Activated T-helper 2 cell treated with anti-CD3 and anti-CD28 coated beads, Interferon-gamma antibody, Interleukin-2, Interleukin-4, amounts not matched to agents 10 μg/mL and 5 μg/mL and 100 μg/mL, durations not matched to agents 14 hours and 24 hours and 36 hours (primary cell): ENCODE results near the gene MPP3. TPM values are rescaled to one million over a fixed set of nuclear protein-coding genes. Genes with fewer than 3 reads are reported as not detected.

Source experiments
- DNase-seq: peaks from one replicate; pipeline ENCODE4 v3.0.0; 2021; ENCODE audit warnings: low spot score
- H3K27ac Mint-ChIP-seq: one replicate; pipeline ENCODE4 v1.8.0; 2021; ENCODE audit warnings: mixed read lengths
- H3K27me3 Mint-ChIP-seq: one replicate; pipeline ENCODE4 v1.8.0; 2021; ENCODE audit warnings: low read depth, mixed read lengths
- H3K36me3 Mint-ChIP-seq: one replicate; pipeline ENCODE4 v1.8.0; 2021; ENCODE audit warnings: low read depth, mixed read lengths
- H3K4me1 Mint-ChIP-seq: one replicate; pipeline ENCODE4 v1.8.0; 2021; ENCODE audit warnings: low read depth, mixed read lengths
- H3K4me3 Mint-ChIP-seq: one replicate; pipeline ENCODE4 v1.8.0; 2021; ENCODE audit warnings: low read depth, mild to moderate bottlenecking, moderate library complexity, mixed read lengths
- H3K9me3 Mint-ChIP-seq: one replicate; pipeline ENCODE4 v1.8.0; 2021; ENCODE audit warnings: mixed read lengths
- intact Hi-C: fragments of 100-400 bp; cut with micrococcal nuclease; formaldehyde crosslinking; loops from one replicate; pipeline ENCODE4 v1.15.1; 2023
- total RNA-seq: library from RNA; stranded (reverse); gene quantifications from 2 replicates; pipeline ENCODE4 v1.2.3, GENCODE V29; 2022

The MPP3 gene
- total RNA-seq, 1 donor from 2014 or later = 0.14 TPM

- no peak for DNase-seq
Observed at GRCh38 chr17:43780135-43780534, 52.8 kb downstream of the MPP3 start, which contains the start of gene CFAP97D1. Gene CFAP97D1, plus strand, starts transcription at chr17:43780435. Its CDS starts 28 bp downstream, at chr17:43780463.

DNA sequence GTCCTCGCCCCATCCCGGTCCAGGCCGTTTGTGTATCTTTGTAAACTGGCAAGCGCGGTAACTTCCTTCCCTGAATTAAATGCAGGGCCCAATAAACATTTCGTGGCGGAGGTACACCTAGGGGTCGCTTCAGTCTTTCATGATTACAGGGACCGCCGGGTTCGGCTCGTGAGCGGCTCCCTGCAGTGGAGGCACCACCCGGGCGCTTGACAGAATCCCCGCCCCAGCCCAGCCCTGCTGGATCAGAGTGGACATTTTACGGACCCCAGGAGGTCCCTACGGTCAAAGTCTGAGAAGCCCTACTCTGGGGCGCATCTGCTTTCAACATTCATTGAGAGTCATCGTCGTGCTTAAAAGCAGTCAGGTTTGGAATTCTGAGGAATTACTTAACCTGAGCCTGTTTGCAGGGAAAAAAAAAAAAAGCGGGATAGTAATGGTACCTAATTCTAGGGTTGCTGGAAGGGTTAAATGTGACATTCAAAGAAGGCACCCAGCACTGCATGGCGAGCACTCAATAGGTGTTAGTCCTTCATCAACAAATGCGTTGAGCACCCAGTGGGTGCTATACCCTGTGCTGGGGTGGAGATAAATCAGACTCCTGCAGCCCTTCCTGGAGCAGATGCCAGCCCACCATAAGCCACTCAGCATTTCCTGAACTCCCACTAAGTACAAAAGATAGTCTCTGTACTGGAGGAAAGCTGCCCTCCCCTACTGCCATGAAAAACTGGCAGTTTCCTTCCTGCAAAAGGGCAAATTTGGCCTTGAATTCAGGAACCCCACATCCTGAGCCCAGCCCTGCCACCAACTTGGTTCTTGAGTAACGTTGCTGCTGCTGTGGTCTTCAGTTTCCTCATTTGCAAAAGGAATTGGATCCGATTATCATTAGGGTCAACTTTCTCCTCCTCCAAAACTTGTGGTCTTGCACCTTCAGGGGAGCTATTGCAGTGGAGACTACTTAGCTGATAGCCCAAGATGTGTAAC lies 53.5 kb downstream of the MPP3 start:
- no peak for DNase-seq
- Mint-ChIP-seq H3K36me3 (peaks cover under 1% of the 10 kb centered on the region), H3K27me3 (peaks cover 45% of the 10 kb centered on the region), H3K4me1 (peaks cover 7% of the 10 kb centered on the region), H3K9me3 (no peaks in the 10 kb centered on the region), H3K27ac (no peak overlapping the region), H3K4me3 (peak overlapping the region; percentile 74)
- intact Hi-C loops = no loop called here

More at GRCh38 chr17:43780135-43780534, 52.8 kb downstream of the MPP3 start, which contains the start of gene CFAP97D1:
- no peaks in the 10 kb centered on the region for H3K36me3 Mint-ChIP-seq
- no peak within 1 kb of the TSS for H3K27ac Mint-ChIP-seq
- H3K4me1 Mint-ChIP-seq = peaks cover 7% of the 10 kb centered on the region
- H3K9me3 Mint-ChIP-seq = no peaks in the 10 kb centered on the region
- peaks cover 48% of the 10 kb centered on the region for H3K27me3 Mint-ChIP-seq
- H3K4me3 Mint-ChIP-seq = peak within 1 kb of the TSS; percentile 74
- intact Hi-C loops = no loop called here

DNA sequence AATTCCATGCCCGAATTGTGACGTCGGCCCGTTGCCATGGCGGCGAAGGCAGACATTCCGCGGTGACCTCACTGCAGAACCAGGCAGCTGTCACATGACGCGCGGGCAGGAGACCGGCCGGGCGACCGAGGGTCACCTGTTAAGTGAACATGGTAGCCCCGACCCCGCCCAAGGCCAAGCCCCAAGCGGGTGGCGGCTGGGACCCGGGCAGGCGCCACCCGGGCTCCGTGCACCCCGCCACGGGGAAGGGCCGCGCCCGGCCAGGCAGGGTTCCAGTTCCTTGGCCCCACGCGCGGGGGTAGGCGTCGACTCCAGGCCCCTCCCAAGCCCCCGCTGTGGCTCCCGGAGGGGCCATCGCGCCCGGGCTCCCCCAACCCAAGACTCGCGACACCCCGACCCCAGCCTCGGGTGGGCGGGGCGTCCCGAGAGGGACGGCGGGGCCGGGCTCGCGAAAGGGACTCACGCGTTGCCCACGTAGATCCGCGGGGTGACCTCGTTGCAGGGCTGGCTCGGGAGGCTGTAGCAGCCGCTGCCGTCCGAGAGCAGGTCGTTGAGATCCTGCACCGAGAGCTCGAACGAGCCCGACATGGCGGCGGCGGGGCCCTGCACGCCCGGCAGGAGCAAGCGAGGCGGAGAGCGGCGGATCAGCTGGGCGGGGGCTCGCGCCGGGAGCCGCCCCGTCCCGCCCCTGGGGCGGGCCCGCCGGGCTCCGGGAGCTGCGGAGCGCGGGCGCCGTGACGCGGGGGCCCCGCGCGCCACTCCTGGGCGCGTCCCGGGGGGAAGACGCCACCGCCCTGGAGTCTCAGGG lies 54.4 kb downstream of the MPP3 start, which contains the start of gene DUSP3:
TSS of gene DUSP3 (minus strand) at position 641 of the 808 bp plus-strand sequence. CDS start at position 588, 53 bp downstream.
- no peaks in the 10 kb centered on the region for H3K9me3 Mint-ChIP-seq
- DNase-seq = peak; percentile 71
- H3K4me1 Mint-ChIP-seq = peaks cover 7% of the 10 kb centered on the region
- H3K36me3 Mint-ChIP-seq = peaks cover 6% of the 10 kb centered on the region
- no peak within 1 kb of the TSS for H3K27ac Mint-ChIP-seq
- intact Hi-C loops = no loop called here
- H3K27me3 Mint-ChIP-seq = peaks cover 40% of the 10 kb centered on the region
- H3K4me3 Mint-ChIP-seq = peak within 1 kb of the TSS; percentile 83

- no peak overlapping the region for H3K27ac Mint-ChIP-seq
- no peak overlapping the region for H3K4me3 Mint-ChIP-seq
- H3K27me3 Mint-ChIP-seq = peaks cover 4% of the 10 kb centered on the region
- peaks cover 12% of the 10 kb centered on the region for H3K36me3 Mint-ChIP-seq
- no peaks in the 10 kb centered on the region for H3K9me3 Mint-ChIP-seq
- H3K4me1 Mint-ChIP-seq = peaks cover 11% of the 10 kb centered on the region
- DNase-seq = no peak
- intact Hi-C loops = no loop called here
Observed at GRCh38 chr17:43774304-43775250, 58.4 kb downstream of the MPP3 start.

- DNase-seq = no peak
- Mint-ChIP-seq H3K27me3 (no peaks in the 10 kb centered on the region), H3K36me3 (peaks cover 12% of the 10 kb centered on the region), H3K27ac (no peak overlapping the region), H3K4me3 (no peak overlapping the region), H3K4me1 (peaks cover 7% of the 10 kb centered on the region), H3K9me3 (no peaks in the 10 kb centered on the region)
- intact Hi-C loops = no loop called here
Observed at GRCh38 chr17:43772877-43773648, 59.9 kb downstream of the MPP3 start.

- H3K9me3 Mint-ChIP-seq = no peaks in the 10 kb centered on the region
- H3K27ac Mint-ChIP-seq = no peak overlapping the region
- H3K27me3 Mint-ChIP-seq = no peaks in the 10 kb centered on the region
- intact Hi-C loops = no loop called here
- peaks cover 6% of the 10 kb centered on the region for H3K4me1 Mint-ChIP-seq
- DNase-seq = no peak
- H3K36me3 Mint-ChIP-seq = peaks cover 12% of the 10 kb centered on the region
- no peak overlapping the region for H3K4me3 Mint-ChIP-seq
Observed at GRCh38 chr17:43771463-43771862, 61.5 kb downstream of the MPP3 start.

GRCh38 chr17:43770957-43771356 lies 62.0 kb downstream of the MPP3 start:
- Mint-ChIP-seq H3K4me1 (peaks cover 6% of the 10 kb centered on the region), H3K27ac (no peak overlapping the region), H3K4me3 (no peak overlapping the region), H3K27me3 (no peaks in the 10 kb centered on the region), H3K36me3 (peaks cover 12% of the 10 kb centered on the region), H3K9me3 (no peaks in the 10 kb centered on the region)
- intact Hi-C loops = no loop called here
- DNase-seq = no peak

DNA sequence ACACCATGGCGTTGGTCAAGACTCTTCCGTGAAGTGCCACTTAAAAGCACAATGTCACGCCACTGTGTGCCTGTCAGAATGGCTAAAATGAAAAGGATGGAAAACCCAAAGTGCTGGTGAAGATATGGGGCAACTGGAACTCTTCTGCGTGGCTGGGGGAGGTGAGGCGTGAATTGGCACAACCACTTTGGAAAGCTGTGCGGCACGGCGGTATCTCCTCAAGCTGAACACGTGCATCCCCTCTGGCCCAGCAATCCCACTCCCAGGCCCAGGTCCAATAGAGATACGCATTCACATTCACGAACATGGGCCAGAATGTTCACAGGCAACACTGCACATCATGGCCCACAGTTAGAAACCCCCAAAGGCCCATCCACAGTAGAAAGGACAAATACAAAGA lies 63.1 kb downstream of the MPP3 start:
- intact Hi-C loops = loop anchor here (10.0 kb wide), 1 partner anchor 195 kb away; no protein-coding TSS in a partner anchor
- H3K36me3 Mint-ChIP-seq = peaks cover 12% of the 10 kb centered on the region

DNA sequence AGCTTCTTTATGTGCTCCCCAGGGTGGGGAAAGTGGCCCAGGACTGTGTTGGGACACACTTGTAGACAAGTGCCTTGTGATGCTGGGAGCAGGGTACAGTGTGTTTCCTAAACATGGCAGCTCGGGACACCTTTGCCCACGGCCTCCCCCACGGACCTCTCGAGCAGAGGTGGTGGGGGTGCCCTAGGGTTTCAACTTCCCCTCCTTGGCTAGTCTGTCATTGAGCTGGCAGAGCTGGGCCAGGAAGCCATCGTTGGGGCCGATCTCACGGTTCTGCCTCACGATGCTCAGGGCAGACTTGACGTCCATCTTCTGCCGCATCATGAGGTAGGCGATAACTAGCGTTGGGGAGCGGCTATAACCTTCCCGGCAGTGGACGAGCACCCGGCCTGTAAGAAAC lies 63.5 kb downstream of the MPP3 start:
- intact Hi-C loops = loop anchor here (10.0 kb wide), 1 partner anchor 195 kb away; no protein-coding TSS in a partner anchor
- H3K27ac Mint-ChIP-seq = no peak overlapping the region
- H3K36me3 Mint-ChIP-seq = peaks cover 11% of the 10 kb centered on the region
- no peaks in the 10 kb centered on the region for H3K27me3 Mint-ChIP-seq
- peaks cover 6% of the 10 kb centered on the region for H3K4me1 Mint-ChIP-seq
- H3K4me3 Mint-ChIP-seq = no peak overlapping the region
- H3K9me3 Mint-ChIP-seq = no peaks in the 10 kb centered on the region
- no peak for DNase-seq

More for the DNA sequence above, 63.1 kb downstream of the MPP3 start:
- no peak for DNase-seq
- no peak overlapping the region for H3K4me3 Mint-ChIP-seq
- H3K4me1 Mint-ChIP-seq = peaks cover 6% of the 10 kb centered on the region
- no peaks in the 10 kb centered on the region for H3K9me3 Mint-ChIP-seq
- no peak overlapping the region for H3K27ac Mint-ChIP-seq
- no peaks in the 10 kb centered on the region for H3K27me3 Mint-ChIP-seq

- no peaks in the 10 kb centered on the region for H3K9me3 Mint-ChIP-seq
- H3K27me3 Mint-ChIP-seq = no peaks in the 10 kb centered on the region
- intact Hi-C loops = loop anchor here (10.0 kb wide), 1 partner anchor 194 kb away; no protein-coding TSS in a partner anchor
- H3K4me3 Mint-ChIP-seq = no peak overlapping the region
- no peak for DNase-seq
- peaks cover 6% of the 10 kb centered on the region for H3K4me1 Mint-ChIP-seq
- H3K27ac Mint-ChIP-seq = no peak overlapping the region
- peaks cover 7% of the 10 kb centered on the region for H3K36me3 Mint-ChIP-seq
Observed at GRCh38 chr17:43768943-43769342, 64.0 kb downstream of the MPP3 start.

GRCh38 chr17:43768382-43768781 lies 64.6 kb downstream of the MPP3 start:
- peaks cover 5% of the 10 kb centered on the region for H3K36me3 Mint-ChIP-seq
- no peaks in the 10 kb centered on the region for H3K27me3 Mint-ChIP-seq
- no peaks in the 10 kb centered on the region for H3K9me3 Mint-ChIP-seq
- no peak overlapping the region for H3K27ac Mint-ChIP-seq
- DNase-seq = no peak
- intact Hi-C loops = loop anchor here (10.0 kb wide), 1 partner anchor 194 kb away; no protein-coding TSS in a partner anchor
- H3K4me1 Mint-ChIP-seq = peaks cover 4% of the 10 kb centered on the region
- no peak overlapping the region for H3K4me3 Mint-ChIP-seq
